ENCODE data around the gene CLDN1.

- TF ChIP-seq POLR2A (IDR thresholded peaks at IDR 0.05): no peak
- no peak for TF ChIP-seq CTCF (IDR thresholded peaks at IDR 0.05)
Observed at GRCh38 chr3:190319660-190320059, 2.6 kb downstream of the CLDN1 start.
